Stimulated activated CD8-positive, alpha-beta memory T cell treated with anti-CD3 and anti-CD28 coated beads, Interleukin-4, amount 100 ng/mL, for 24 hours (primary cell): ENCODE data around the gene CCDC124.
"Not testable (repeated sequence)": the region's sequence is repeated elsewhere in the genome, so short reads cannot be mapped to it uniquely, and the experiment has no call there.

Experiments used
- DNase-seq: peaks from one replicate; pipeline ENCODE4 v3.0.0-alpha.2; 2020; ENCODE audit warnings: low read depth

Gene CCDC124

GRCh38 chr19:17986569-17986968 lies 53.8 kb downstream of the CCDC124 start:
- not testable (repeated sequence) for DNase-seq

- no peak for DNase-seq
Observed at GRCh38 chr19:17988161-17988560, 55.3 kb downstream of the CCDC124 start.

GRCh38 chr19:17989425-17990094 lies 56.7 kb downstream of the CCDC124 start:
- DNase-seq: no peak

- DNase-seq: no peak
Observed at GRCh38 chr19:17993076-17993813, 60.4 kb downstream of the CCDC124 start.
